ENCODE measurements around the gene PATE1.

The PATE1 gene

GRCh38 chr11:125790825-125791224, 44.7 kb downstream of the PATE1 start:
- no peak for DNase-seq (ENCODE audit: low read depth in 3 of 3, low spot score in 1 of 3)

GRCh38 chr11:125797641-125798040, 51.6 kb downstream of the PATE1 start:
- DNase-seq (ENCODE audit: low read depth in 3 of 3, low spot score in 1 of 3): no peak

All from stimulated activated CD4-positive, alpha-beta T cell treated with anti-CD3 and anti-CD28 coated beads, TNF-alpha, amount 100 ng/mL, for 1 hour (primary cell).